ENCODE results near the gene SRC.

Gene SRC

GRCh38 chr20:37348792-37349516, 3.0 kb downstream of the SRC start:
- H3K4me3 ChIP-seq (ENCODE audit: low read depth, low read length), result no peak overlapping the region
- H3K27me3 ChIP-seq (ENCODE audit: insufficient read depth, low read depth, severe bottlenecking), result no peaks in the 10 kb centered on the region
- peaks cover 54% of the 10 kb centered on the region for H3K36me3 ChIP-seq
- no peak for DNase-seq
- TF ChIP-seq CTCF (IDR thresholded peaks at IDR 0.05; ENCODE audit: low read depth, low read length), result no peak
- H3K27ac ChIP-seq, result no peak overlapping the region
- H3K9me3 ChIP-seq (ENCODE audit: severe bottlenecking), result no peaks in the 10 kb centered on the region

- no peak for DNase-seq
- no peaks in the 10 kb centered on the region for H3K27me3 ChIP-seq (ENCODE audit: insufficient read depth, low read depth, severe bottlenecking)
- TF ChIP-seq CTCF (IDR thresholded peaks at IDR 0.05; ENCODE audit: low read depth, low read length), result no peak
- no peaks in the 10 kb centered on the region for H3K9me3 ChIP-seq (ENCODE audit: severe bottlenecking)
- H3K4me3 ChIP-seq (ENCODE audit: low read depth, low read length), result no peak overlapping the region
- H3K36me3 ChIP-seq, result peaks cover 56% of the 10 kb centered on the region
- H3K27ac ChIP-seq, result no peak overlapping the region
Measured at GRCh38 chr20:37349517-37350491, 3.9 kb downstream of the SRC start.

- H3K4me3 ChIP-seq (ENCODE audit: low read depth, low read length), result no peak overlapping the region
- H3K9me3 ChIP-seq (ENCODE audit: severe bottlenecking), result no peaks in the 10 kb centered on the region
- no peak for DNase-seq
- H3K36me3 ChIP-seq, result peaks cover 56% of the 10 kb centered on the region
- no peak for TF ChIP-seq CTCF (IDR thresholded peaks at IDR 0.05; ENCODE audit: low read depth, low read length)
- H3K27ac ChIP-seq, result no peak overlapping the region
- no peaks in the 10 kb centered on the region for H3K27me3 ChIP-seq (ENCODE audit: insufficient read depth, low read depth, severe bottlenecking)
Measured at GRCh38 chr20:37350649-37351574, 5.0 kb downstream of the SRC start.

- Histone ChIP-seq H3K4me3 (ENCODE audit: low read depth, low read length) (no peak overlapping the region), H3K36me3 (peaks cover 56% of the 10 kb centered on the region), H3K27ac (no peak overlapping the region), H3K9me3 (ENCODE audit: severe bottlenecking) (no peaks in the 10 kb centered on the region), H3K27me3 (ENCODE audit: insufficient read depth, low read depth, severe bottlenecking) (no peaks in the 10 kb centered on the region)
- no peak for DNase-seq
- TF ChIP-seq CTCF (IDR thresholded peaks at IDR 0.05; ENCODE audit: low read depth, low read length), result no peak
Measured at GRCh38 chr20:37351689-37352607, 6.0 kb downstream of the SRC start.

- Histone ChIP-seq H3K27me3 (ENCODE audit: insufficient read depth, low read depth, severe bottlenecking) (no peaks in the 10 kb centered on the region), H3K4me3 (ENCODE audit: low read depth, low read length) (no peak overlapping the region), H3K27ac (no peak overlapping the region), H3K9me3 (ENCODE audit: severe bottlenecking) (no peaks in the 10 kb centered on the region), H3K36me3 (peaks cover 50% of the 10 kb centered on the region)
- DNase-seq, result no peak
- TF ChIP-seq CTCF (IDR thresholded peaks at IDR 0.05; ENCODE audit: low read depth, low read length), result no peak
Measured at GRCh38 chr20:37352608-37352980, 6.7 kb downstream of the SRC start.

All from WERI-Rb-1 (cell line).